Endothelial cell of umbilical vein (primary cell): ENCODE data around the gene IL10RB.

ENCODE experiments used
- CTCF ChIP-seq, 2 donors: IDR thresholded peaks; 1 replicate in 1 of 2; 2 replicates in 1 of 2; pipeline ENCODE4 v1.5.1; 2011; ENCODE audit warnings: low read length in 2 of 2, mild to moderate bottlenecking in 2 of 2, moderate library complexity in 2 of 2, control low read depth in 1 of 2, inconsistent platforms in 1 of 2, low read depth in 1 of 2; ENCODE audit not compliant: insufficient read depth in 1 of 2; ENCODE audit errors: extremely low read depth in 1 of 2
- EZH2 ChIP-seq: IDR thresholded peaks from 2 replicates; pipeline ENCODE4 v1.6.1; 2012; ENCODE audit warnings: borderline replicate concordance, low read depth, mild to moderate bottlenecking, moderate library complexity, low read length, inconsistent platforms; ENCODE audit not compliant: severe bottlenecking
- FOS ChIP-seq: IDR thresholded peaks from 2 replicates; pipeline ENCODE4 v1.6.1; 2011; ENCODE audit warnings: mild to moderate bottlenecking, low read length, moderate library complexity, borderline replicate concordance; ENCODE audit not compliant: insufficient read depth
- GATA2 ChIP-seq: IDR thresholded peaks from 2 replicates; pipeline ENCODE4 v1.7.0; 2011; ENCODE audit warnings: low read depth, mild to moderate bottlenecking, moderate library complexity, mixed read lengths, low read length; ENCODE audit not compliant: insufficient read length, insufficient read depth
- JUN ChIP-seq: IDR thresholded peaks from 2 replicates; pipeline ENCODE4 v1.6.1; 2011; ENCODE audit warnings: borderline replicate concordance, low read depth; ENCODE audit not compliant: insufficient read length, insufficient read depth
- MAX ChIP-seq: IDR thresholded peaks from 2 replicates; pipeline ENCODE4 v1.6.1; 2011; ENCODE audit not compliant: insufficient read depth, insufficient read length
- MYC ChIP-seq: IDR thresholded peaks from one replicate; pipeline ENCODE4 v1.6.1; 2011; ENCODE audit warnings: mild to moderate bottlenecking, low read depth, low read length
- POLR2A ChIP-seq: IDR thresholded peaks from 2 replicates; pipeline ENCODE4 v1.6.1; 2012; ENCODE audit warnings: low read depth, mild to moderate bottlenecking, control low read depth, low read length
- POLR2AphosphoS5 ChIP-seq: IDR thresholded peaks from 2 replicates; pipeline ENCODE4 v1.6.1; 2012; ENCODE audit warnings: low read depth, mild to moderate bottlenecking, control low read depth, low read length, moderate library complexity; ENCODE audit not compliant: insufficient read depth

GRCh38 chr21:33293136-33293535, 27.0 kb downstream of the IL10RB start:
- no peak for TF ChIP-seq POLR2A
- TF ChIP-seq CTCF (IDR thresholded peaks at IDR 0.05; ENCODE audit: extremely low read depth in 1 of 2, insufficient read depth in 1 of 2, low read depth in 1 of 2, low read length in 2 of 2) = no peak
- no peak for TF ChIP-seq MAX
- no peak for TF ChIP-seq GATA2
- TF ChIP-seq POLR2AphosphoS5 = no peak
- no peak for TF ChIP-seq EZH2
- TF ChIP-seq MYC = no peak
- TF ChIP-seq JUN = no peak
- no peak for TF ChIP-seq FOS
